ENCODE measurements around the gene PDPN. TPM values are rescaled to one million over a fixed set of nuclear protein-coding genes. Genes with fewer than 3 reads are reported as not detected.

The PDPN gene
- total RNA-seq, 1 experiment from 2014 or later, result not detected

- intact Hi-C loops (cut with micrococcal nuclease), result no loop called here
- no TSS peak for BruUV-seq (replicated peaks)
- Histone ChIP-seq H3K9me3 (ENCODE audit: control insufficient read depth in 1 of 2, insufficient read depth in 1 of 2, low read depth in 1 of 2, low read length in 2 of 2) (no peaks in the 10 kb centered on the region), H3K9ac (ENCODE audit: low read length) (no peak overlapping the region), H4K20me1 (ENCODE audit: insufficient read depth) (no peaks in the 10 kb centered on the region), H3K9me2 (ENCODE audit: insufficient read depth) (no peaks in the 10 kb centered on the region), H3K4me2 (ENCODE audit: low read length) (no peak overlapping the region), H2AFZ (ENCODE audit: low read depth, low read length, poor library complexity, severe bottlenecking) (no peak overlapping the region), H3K27me3 (ENCODE audit: insufficient read depth, low read length) (peaks cover 5% of the 10 kb centered on the region), H3K36me3 (ENCODE audit: control insufficient read depth in 1 of 2, insufficient read depth in 2 of 2, low read length in 2 of 2) (no peaks in the 10 kb centered on the region), H3K27ac (ENCODE audit: low read depth, low read length) (no peak overlapping the region), H3K79me2 (ENCODE audit: insufficient read depth, low read length) (no peaks in the 10 kb centered on the region), H3K4me1 (ENCODE audit: control insufficient read depth in 1 of 2, insufficient read depth in 2 of 2, low read length in 2 of 2) (no peaks in the 10 kb centered on the region; a peak in 1 of 4 replicates), H3K4me3 (replicated peaks in 1 of 2; ENCODE audit: low read depth in 1 of 2, low read length in 2 of 2) (no peak overlapping the region)
- ATAC-seq (no peak), DNase-seq (ENCODE audit: low read depth, low spot score) (no peak)
- no peak for TF ChIP-seq CEBPB (IDR thresholded peaks at IDR 0.05; ENCODE audit: low read depth)
- no peak for TF ChIP-seq JUND (IDR thresholded peaks at IDR 0.05)
- no peak for TF ChIP-seq EZH2 (IDR thresholded peaks at IDR 0.05)
- TF ChIP-seq SRF (IDR thresholded peaks at IDR 0.05; ENCODE audit: low read depth), result no peak
- no peak for TF ChIP-seq FOSL1 (IDR thresholded peaks at IDR 0.05; ENCODE audit: low read depth)
- TF ChIP-seq RAD21 (IDR thresholded peaks at IDR 0.05; ENCODE audit: low read depth), result no peak
- no peak for TF ChIP-seq ELF1 (IDR thresholded peaks at IDR 0.05; ENCODE audit: borderline replicate concordance, low read depth)
- TF ChIP-seq ZNF274 (IDR thresholded peaks at IDR 0.05; ENCODE audit: low read depth, low read length), result no peak
- no peak for TF ChIP-seq ZFX (IDR thresholded peaks at IDR 0.05)
- no peak for TF ChIP-seq YY1 (IDR thresholded peaks at IDR 0.05; ENCODE audit: extremely low read depth, insufficient replicate concordance, low read depth, low read length)
- no peak for TF ChIP-seq CBX3 (IDR thresholded peaks at IDR 0.05; ENCODE audit: low read depth)
- TF ChIP-seq EGR1 (IDR thresholded peaks at IDR 0.05; ENCODE audit: low read depth), result no peak
- no peak for TF ChIP-seq ATF3 (IDR thresholded peaks at IDR 0.05)
- no peak for TF ChIP-seq POLR2AphosphoS5 (IDR thresholded peaks at IDR 0.05; ENCODE audit: low read depth, low read length)
- TF ChIP-seq SP1 (IDR thresholded peaks at IDR 0.05; ENCODE audit: low read depth), result no peak
- no peak for TF ChIP-seq MAX (IDR thresholded peaks at IDR 0.05)
- TF ChIP-seq, protein P1, sequence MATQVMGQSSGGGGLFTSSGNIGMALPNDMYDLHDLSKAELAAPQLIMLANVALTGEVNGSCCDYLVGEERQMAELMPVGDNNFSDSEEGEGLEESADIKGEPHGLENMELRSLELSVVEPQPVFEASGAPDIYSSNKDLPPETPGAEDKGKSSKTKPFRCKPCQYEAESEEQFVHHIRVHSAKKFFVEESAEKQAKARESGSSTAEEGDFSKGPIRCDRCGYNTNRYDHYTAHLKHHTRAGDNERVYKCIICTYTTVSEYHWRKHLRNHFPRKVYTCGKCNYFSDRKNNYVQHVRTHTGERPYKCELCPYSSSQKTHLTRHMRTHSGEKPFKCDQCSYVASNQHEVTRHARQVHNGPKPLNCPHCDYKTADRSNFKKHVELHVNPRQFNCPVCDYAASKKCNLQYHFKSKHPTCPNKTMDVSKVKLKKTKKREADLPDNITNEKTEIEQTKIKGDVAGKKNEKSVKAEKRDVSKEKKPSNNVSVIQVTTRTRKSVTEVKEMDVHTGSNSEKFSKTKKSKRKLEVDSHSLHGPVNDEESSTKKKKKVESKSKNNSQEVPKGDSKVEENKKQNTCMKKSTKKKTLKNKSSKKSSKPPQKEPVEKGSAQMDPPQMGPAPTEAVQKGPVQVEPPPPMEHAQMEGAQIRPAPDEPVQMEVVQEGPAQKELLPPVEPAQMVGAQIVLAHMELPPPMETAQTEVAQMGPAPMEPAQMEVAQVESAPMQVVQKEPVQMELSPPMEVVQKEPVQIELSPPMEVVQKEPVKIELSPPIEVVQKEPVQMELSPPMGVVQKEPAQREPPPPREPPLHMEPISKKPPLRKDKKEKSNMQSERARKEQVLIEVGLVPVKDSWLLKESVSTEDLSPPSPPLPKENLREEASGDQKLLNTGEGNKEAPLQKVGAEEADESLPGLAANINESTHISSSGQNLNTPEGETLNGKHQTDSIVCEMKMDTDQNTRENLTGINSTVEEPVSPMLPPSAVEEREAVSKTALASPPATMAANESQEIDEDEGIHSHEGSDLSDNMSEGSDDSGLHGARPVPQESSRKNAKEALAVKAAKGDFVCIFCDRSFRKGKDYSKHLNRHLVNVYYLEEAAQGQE (IDR thresholded peaks at IDR 0.05; ENCODE audit: low read depth), result no peak
- TF ChIP-seq ZBTB33 (IDR thresholded peaks at IDR 0.05; ENCODE audit: extremely low read depth, insufficient replicate concordance, low read length), result no peak
- TF ChIP-seq EZH2phosphoT487 (IDR thresholded peaks at IDR 0.05; ENCODE audit: borderline replicate concordance), result no peak
- ChIA-PET POLR2A (no interaction called here), CTCF (no interaction called here), RAD21 (ENCODE audit: low non-redundant PET in 1 of 2, low total read pairs in 2 of 2, uncharacterized antibody in 2 of 2, unreplicated experiment in 2 of 2) (no interaction called here)
Observed at GRCh38 chr1:13576926-13577325, 6.7 kb upstream of the PDPN start.

All from HCT116 (cell line).